OCI-LY1 (cell line): ENCODE data around the gene UBQLN4.

Experiments
- H2AFZ ChIP-seq: fragments of 200-600 bp; sonication (generic), shearing (Covaris generic); 2 replicates; pipeline ENCODE4 v1.6.0; 2014; ENCODE audit warnings: antibody characterized with exemption, mild to moderate bottlenecking, low read length
- H3F3A ChIP-seq: fragments of 200-600 bp; sonication (generic), shearing (Covaris generic); 2 replicates; pipeline ENCODE4 v1.6.0; 2014; ENCODE audit warnings: mild to moderate bottlenecking, antibody characterized with exemption, low read length, moderate library complexity; ENCODE audit not compliant: insufficient read depth
- H3K27ac ChIP-seq: fragments of 200-600 bp; sonication (generic); 2 replicates; pipeline ENCODE4 v1.5.1; 2014; ENCODE audit warnings: low read length, mixed run types, mild to moderate bottlenecking, low read depth; ENCODE audit not compliant: poor library complexity, severe bottlenecking
- H3K27me3 ChIP-seq: fragments of 200-600 bp; sonication (generic); 2 replicates; pipeline ENCODE4 v1.6.0; 2014; ENCODE audit warnings: antibody characterized with exemption, mild to moderate bottlenecking, low read length, moderate library complexity; ENCODE audit not compliant: insufficient read depth
- H3K36me3 ChIP-seq: fragments of 200-600 bp; sonication (generic); 2 replicates; pipeline ENCODE4 v1.6.1; 2014; ENCODE audit warnings: mild to moderate bottlenecking, antibody characterized with exemption, low read length, moderate library complexity, mixed read lengths; ENCODE audit not compliant: insufficient read depth
- H3K4me1 ChIP-seq: fragments of 200-600 bp; sonication (generic); 2 replicates; pipeline ENCODE4 v1.5.1; 2014; ENCODE audit warnings: mild to moderate bottlenecking, low read length, moderate library complexity; ENCODE audit not compliant: insufficient read depth, severe bottlenecking
- H3K4me2 ChIP-seq: fragments of 200-600 bp; sonication (generic), shearing (Covaris generic); 2 replicates; pipeline ENCODE4 v1.6.1; 2014; ENCODE audit warnings: low read length
- H3K4me3 ChIP-seq: fragments of 200-600 bp; sonication (generic); 2 replicates; pipeline ENCODE4 v1.5.1; 2014; ENCODE audit warnings: low read length, low read depth, mild to moderate bottlenecking, mixed read lengths; ENCODE audit not compliant: poor library complexity, severe bottlenecking
- H3K79me2 ChIP-seq: fragments of 200-600 bp; shearing (Covaris generic); 2 replicates; pipeline ENCODE4 v1.6.1; 2016; ENCODE audit warnings: mixed run types, low read length, mixed read lengths; ENCODE audit not compliant: insufficient read depth
- H3K9ac ChIP-seq: fragments of 200-600 bp; sonication (generic), shearing (Covaris generic); 2 replicates; pipeline ENCODE4 v1.6.1; 2014; ENCODE audit warnings: mild to moderate bottlenecking, low read length, mixed read lengths
- H3K9me2 ChIP-seq: fragments of 200-600 bp; sonication (generic), shearing (Covaris generic); 2 replicates; pipeline ENCODE4 v1.6.1; 2014; ENCODE audit warnings: low read depth, mild to moderate bottlenecking, low read length, mixed read lengths
- H3K9me3 ChIP-seq: fragments of 200-600 bp; shearing (Covaris generic); 2 replicates; pipeline ENCODE4 v1.6.1; 2014; ENCODE audit warnings: low read length, mixed read lengths
- H4K20me1 ChIP-seq: fragments of 200-600 bp; sonication (generic), shearing (Covaris generic); 2 replicates; pipeline ENCODE4 v1.6.0; 2016; ENCODE audit warnings: mild to moderate bottlenecking, low read length; ENCODE audit not compliant: insufficient read depth
- EZH2 ChIP-seq: fragments of 200-600 bp; sonication (generic), shearing (Covaris generic); IDR thresholded peaks from 2 replicates; pipeline ENCODE4 v1.8.0; 2017; ENCODE audit warnings: borderline replicate concordance, mixed run types, mild to moderate bottlenecking, antibody characterized with exemption, low read length, moderate library complexity, mixed read lengths
- TF ChIP-seq, protein P1 (sequence below): fragments of 200-600 bp; sonication (generic), shearing (Covaris generic); IDR thresholded peaks from 2 replicates; pipeline ENCODE4 v1.5.1; 2017; ENCODE audit warnings: mild to moderate bottlenecking, antibody characterized with exemption, low read length, moderate library complexity, mixed read lengths

UBQLN4 gene

DNA sequence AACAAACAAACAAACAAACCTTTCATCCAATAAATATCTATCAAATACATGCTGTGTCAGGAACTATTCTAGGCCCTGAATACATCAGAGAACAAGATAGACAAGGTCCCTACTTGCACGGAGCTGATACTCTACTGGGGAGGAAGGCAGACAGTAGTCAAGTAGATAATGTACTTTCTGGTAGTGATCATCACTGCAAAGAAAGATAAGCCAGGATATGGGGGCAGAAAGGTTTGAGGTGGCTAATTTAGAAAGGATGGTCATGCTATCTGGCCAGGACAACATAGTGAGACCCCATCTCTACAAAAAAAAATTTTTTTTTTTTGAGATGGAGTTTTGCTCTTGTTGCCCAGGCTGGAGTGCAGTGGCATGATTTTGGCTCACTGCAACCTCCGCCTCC is 38.0 kb upstream of the UBQLN4 start:
- Histone ChIP-seq H3K27me3 (peaks cover 4% of the 10 kb centered on the region; the same call in 1 of the 2 replicates), H3K9me3 (no peaks in the 10 kb centered on the region), H3K27ac (no peak overlapping the region), H3K4me1 (no peaks in the 10 kb centered on the region), H3K36me3 (no peaks in the 10 kb centered on the region), H3K4me2 (no peak overlapping the region), H3K4me3 (no peak overlapping the region), H3K9me2 (no peaks in the 10 kb centered on the region), H2AFZ (no peak overlapping the region), H3K9ac (no peak overlapping the region), H4K20me1 (no peaks in the 10 kb centered on the region), H3K79me2 (no peaks in the 10 kb centered on the region), H3F3A (no peaks in the 10 kb centered on the region)
- TF ChIP-seq EZH2 = no peak
- TF ChIP-seq, protein P1, sequence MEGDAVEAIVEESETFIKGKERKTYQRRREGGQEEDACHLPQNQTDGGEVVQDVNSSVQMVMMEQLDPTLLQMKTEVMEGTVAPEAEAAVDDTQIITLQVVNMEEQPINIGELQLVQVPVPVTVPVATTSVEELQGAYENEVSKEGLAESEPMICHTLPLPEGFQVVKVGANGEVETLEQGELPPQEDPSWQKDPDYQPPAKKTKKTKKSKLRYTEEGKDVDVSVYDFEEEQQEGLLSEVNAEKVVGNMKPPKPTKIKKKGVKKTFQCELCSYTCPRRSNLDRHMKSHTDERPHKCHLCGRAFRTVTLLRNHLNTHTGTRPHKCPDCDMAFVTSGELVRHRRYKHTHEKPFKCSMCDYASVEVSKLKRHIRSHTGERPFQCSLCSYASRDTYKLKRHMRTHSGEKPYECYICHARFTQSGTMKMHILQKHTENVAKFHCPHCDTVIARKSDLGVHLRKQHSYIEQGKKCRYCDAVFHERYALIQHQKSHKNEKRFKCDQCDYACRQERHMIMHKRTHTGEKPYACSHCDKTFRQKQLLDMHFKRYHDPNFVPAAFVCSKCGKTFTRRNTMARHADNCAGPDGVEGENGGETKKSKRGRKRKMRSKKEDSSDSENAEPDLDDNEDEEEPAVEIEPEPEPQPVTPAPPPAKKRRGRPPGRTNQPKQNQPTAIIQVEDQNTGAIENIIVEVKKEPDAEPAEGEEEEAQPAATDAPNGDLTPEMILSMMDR = no peak

DNA sequence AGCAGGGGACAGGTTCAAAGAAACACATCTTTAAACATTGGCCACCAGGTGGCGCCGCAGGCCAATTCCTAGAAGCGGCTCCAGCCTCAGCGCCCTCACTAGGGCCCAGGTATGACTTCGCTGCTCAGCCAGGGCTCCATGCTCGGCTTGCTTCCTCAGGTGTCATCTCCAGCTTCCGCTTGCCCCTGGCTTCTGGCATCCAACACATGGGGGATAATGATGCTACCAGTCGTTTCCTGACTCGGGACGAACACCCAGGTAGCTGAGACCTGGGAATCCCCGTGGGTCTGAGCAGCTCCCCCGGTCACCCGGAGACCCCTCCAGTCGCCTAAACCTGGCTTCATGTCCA is 37.2 kb upstream of the UBQLN4 start:
- H3K27ac ChIP-seq = no peak overlapping the region
- no peaks in the 10 kb centered on the region for H3K9me2 ChIP-seq
- no peak overlapping the region for H2AFZ ChIP-seq
- no peaks in the 10 kb centered on the region for H4K20me1 ChIP-seq
- H3K9ac ChIP-seq = no peak overlapping the region
- H3K27me3 ChIP-seq = peaks cover 4% of the 10 kb centered on the region; the same call in 1 of the 2 replicates
- no peak for TF ChIP-seq EZH2
- TF ChIP-seq, protein P1 = peak; percentile 84
- H3K79me2 ChIP-seq = no peaks in the 10 kb centered on the region
- H3K4me2 ChIP-seq = no peak overlapping the region
- no peaks in the 10 kb centered on the region for H3F3A ChIP-seq
- H3K36me3 ChIP-seq = no peaks in the 10 kb centered on the region
- no peaks in the 10 kb centered on the region for H3K4me1 ChIP-seq
- no peak overlapping the region for H3K4me3 ChIP-seq
- no peaks in the 10 kb centered on the region for H3K9me3 ChIP-seq

DNA sequence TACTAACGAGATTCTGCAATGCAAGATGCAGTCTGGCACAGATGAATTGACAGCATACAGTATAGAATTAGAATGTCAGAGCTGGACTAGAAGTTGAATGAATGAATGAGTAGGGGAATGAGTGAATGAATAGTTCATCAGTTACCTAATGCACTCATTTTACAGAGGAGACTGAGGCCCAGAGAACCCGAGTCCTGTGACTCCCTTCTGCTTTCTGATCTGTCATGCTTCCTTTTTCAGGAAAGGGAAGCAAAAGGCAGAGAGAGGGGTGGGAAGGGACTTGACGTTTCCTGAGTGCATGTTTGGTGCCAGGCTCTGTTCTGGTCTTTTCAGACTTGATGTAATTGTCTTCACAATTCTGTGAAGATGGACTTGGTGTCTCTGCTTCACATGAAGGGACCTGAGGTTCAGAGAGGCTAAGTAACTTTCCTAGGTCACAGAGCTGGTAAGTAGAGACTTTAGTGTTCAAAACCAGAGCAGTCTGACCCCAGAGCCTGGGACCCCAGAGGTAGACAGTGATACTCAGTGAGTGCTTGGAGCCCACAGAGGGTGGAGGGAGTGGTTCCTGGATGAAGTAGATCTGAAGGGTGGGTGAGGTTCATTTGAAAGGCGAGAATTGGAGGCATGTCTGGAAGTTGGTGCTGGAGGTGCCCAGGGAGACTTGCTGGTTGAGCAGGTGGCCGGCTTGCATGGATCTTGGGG is 36.7 kb upstream of the UBQLN4 start:
- H3F3A ChIP-seq = no peaks in the 10 kb centered on the region
- H3K9me2 ChIP-seq = no peaks in the 10 kb centered on the region
- no peaks in the 10 kb centered on the region for H3K36me3 ChIP-seq
- no peaks in the 10 kb centered on the region for H3K9me3 ChIP-seq
- no peaks in the 10 kb centered on the region for H3K79me2 ChIP-seq
- no peak overlapping the region for H3K9ac ChIP-seq
- no peaks in the 10 kb centered on the region for H4K20me1 ChIP-seq
- H3K4me1 ChIP-seq = no peaks in the 10 kb centered on the region
- H3K4me2 ChIP-seq = no peak overlapping the region
- no peak overlapping the region for H3K27ac ChIP-seq
- no peak overlapping the region for H3K4me3 ChIP-seq
- peaks cover 4% of the 10 kb centered on the region; the same call in 1 of the 2 replicates for H3K27me3 ChIP-seq
- no peak overlapping the region for H2AFZ ChIP-seq
- TF ChIP-seq, protein P1 = no peak
- no peak for TF ChIP-seq EZH2
